Osteocyte (in vitro differentiated cells): Measurements from ENCODE around the gene TOMM5. TPM values are rescaled to one million over a fixed set of nuclear protein-coding genes. Genes with fewer than 3 reads are reported as not detected.
A peak's percentile ranks its signal among the peaks of the same experiment; 100 is the strongest.

ENCODE experiments used
- DNase-seq: peaks from one replicate; pipeline ENCODE4 v3.0.0; 2021; ENCODE audit warnings: mixed read lengths; ENCODE audit not compliant: unreplicated experiment; ENCODE audit errors: extremely low spot score
- H3K27ac Mint-ChIP-seq: one replicate; pipeline ENCODE4 v1.8.0; 2021; ENCODE audit warnings: mild to moderate bottlenecking, mixed read lengths; ENCODE audit not compliant: unreplicated experiment
- H3K27me3 Mint-ChIP-seq: one replicate; pipeline ENCODE4 v1.8.0; 2021; ENCODE audit warnings: mixed read lengths; ENCODE audit not compliant: unreplicated experiment
- H3K36me3 Mint-ChIP-seq: one replicate; pipeline ENCODE4 v1.8.0; 2021; ENCODE audit warnings: mixed read lengths; ENCODE audit not compliant: unreplicated experiment
- H3K4me1 Mint-ChIP-seq: one replicate; pipeline ENCODE4 v1.8.0; 2021; ENCODE audit warnings: mixed read lengths; ENCODE audit not compliant: unreplicated experiment
- H3K4me3 Mint-ChIP-seq: one replicate; pipeline ENCODE4 v1.8.0; 2021; ENCODE audit warnings: mild to moderate bottlenecking, moderate library complexity, mixed read lengths; ENCODE audit not compliant: unreplicated experiment
- H3K9me3 Mint-ChIP-seq: one replicate; pipeline ENCODE4 v1.8.0; 2021; ENCODE audit warnings: mixed read lengths; ENCODE audit not compliant: unreplicated experiment
- CTCF ChIP-seq: fragments of 200-600 bp; sonication (generic); IDR thresholded peaks from 2 replicates; pipeline ENCODE4 v1.5.0; 2021; ENCODE audit warnings: antibody characterized with exemption, mild to moderate bottlenecking, moderate library complexity
- long read RNA-seq: library from polyadenylated mRNA; unstranded; transcript quantifications from one replicate; pipeline ENCODE4 v2.0.0, GENCODE V29; 2021
- total RNA-seq: library from RNA; stranded (reverse); gene quantifications from 2 replicates; pipeline ENCODE4 v1.2.1, GENCODE V29; 2021

Gene TOMM5
- total RNA-seq = 77.2 and 85.9 TPM in 2 replicates
- long read RNA-seq, transcript TOMM5-201 (2 exons, 751 nt) = major isoform, 29 of 30 reads
- long read RNA-seq, partial matches to known transcripts = 0 of 30 reads
- long read RNA-seq, other reads (novel, unspliced or antisense) = 0 of 30 reads

- peak; percentile 95 for DNase-seq
- no peak for TF ChIP-seq CTCF
- H3K9me3 Mint-ChIP-seq = no peaks in the 10 kb centered on the region
- peak within 1 kb of the TSS; percentile 100 for H3K4me3 Mint-ChIP-seq
- peaks cover 11% of the 10 kb centered on the region for H3K36me3 Mint-ChIP-seq
- peaks cover 20% of the 10 kb centered on the region for H3K27me3 Mint-ChIP-seq
- peak within 1 kb of the TSS; percentile 98 for H3K27ac Mint-ChIP-seq
- peaks cover 33% of the 10 kb centered on the region for H3K4me1 Mint-ChIP-seq
Measured at GRCh38 chr9:37592108-37592951, at the start of gene TOMM5. TOMM5 (minus strand) TSS chr9:37592597; CDS start chr9:37592532, 65 bp downstream.

GRCh38 chr9:37641331-37641730 lies 48.9 kb upstream of the TOMM5 start:
- Mint-ChIP-seq H3K4me3 (no peak overlapping the region), H3K4me1 (no peaks in the 10 kb centered on the region), H3K27ac (no peak overlapping the region), H3K9me3 (no peaks in the 10 kb centered on the region), H3K36me3 (no peaks in the 10 kb centered on the region), H3K27me3 (peaks cover 52% of the 10 kb centered on the region)
- TF ChIP-seq CTCF = no peak
- no peak for DNase-seq

- Mint-ChIP-seq H3K9me3 (no peaks in the 10 kb centered on the region), H3K36me3 (no peaks in the 10 kb centered on the region), H3K4me1 (no peaks in the 10 kb centered on the region), H3K4me3 (no peak overlapping the region), H3K27ac (no peak overlapping the region), H3K27me3 (peaks cover 47% of the 10 kb centered on the region)
- no peak for TF ChIP-seq CTCF
- DNase-seq = no peak
Measured at GRCh38 chr9:37640246-37640645, 47.8 kb upstream of the TOMM5 start.

GRCh38 chr9:37639841-37640240 lies 47.4 kb upstream of the TOMM5 start:
- DNase-seq = no peak
- Mint-ChIP-seq H3K9me3 (no peaks in the 10 kb centered on the region), H3K4me1 (no peaks in the 10 kb centered on the region), H3K36me3 (no peaks in the 10 kb centered on the region), H3K27ac (no peak overlapping the region), H3K27me3 (peaks cover 46% of the 10 kb centered on the region), H3K4me3 (no peak overlapping the region)
- TF ChIP-seq CTCF = no peak

GRCh38 chr9:37639109-37639762 lies 46.8 kb upstream of the TOMM5 start:
- H3K4me1 Mint-ChIP-seq = no peaks in the 10 kb centered on the region
- H3K4me3 Mint-ChIP-seq = no peak overlapping the region
- no peaks in the 10 kb centered on the region for H3K36me3 Mint-ChIP-seq
- no peaks in the 10 kb centered on the region for H3K9me3 Mint-ChIP-seq
- DNase-seq = no peak
- H3K27ac Mint-ChIP-seq = no peak overlapping the region
- no peak for TF ChIP-seq CTCF
- peaks cover 46% of the 10 kb centered on the region for H3K27me3 Mint-ChIP-seq
